Liver (tissue), 3 donors: ENCODE data around the gene AFAP1.

ENCODE experiments used
- ATF3 ChIP-seq: IDR thresholded peaks from 2 replicates; pipeline ENCODE4 v1.6.1; 2016; ENCODE audit warnings: antibody characterized with exemption
- CTCF ChIP-seq: fragments of 150-350 bp; IDR thresholded peaks from 2 replicates; pipeline ENCODE4 v1.5.1; 2017; ENCODE audit warnings: improper control_type of control experiment, low read depth, low read length; ENCODE audit not compliant: missing input control
- JUND ChIP-seq, 2 donors: IDR thresholded peaks; 2 replicates each; pipeline ENCODE4 v1.6.1; 2016; ENCODE audit warnings: antibody characterized with exemption in 2 of 2
- RAD21 ChIP-seq, 2 donors: IDR thresholded peaks; 2 replicates each; pipeline ENCODE4 v1.6.1; 2016; ENCODE audit warnings: antibody characterized with exemption in 2 of 2, mild to moderate bottlenecking in 2 of 2
- REST ChIP-seq: IDR thresholded peaks from 2 replicates; pipeline ENCODE4 v1.6.1; 2016; ENCODE audit warnings: antibody characterized with exemption, mild to moderate bottlenecking
- SP1 ChIP-seq: IDR thresholded peaks from 2 replicates; pipeline ENCODE4 v1.6.1; 2018; ENCODE audit warnings: antibody characterized with exemption, mild to moderate bottlenecking
- TAF1 ChIP-seq: conservative IDR thresholded peaks from 2 replicates; pipeline ENCODE4 v1.6.1; 2016; ENCODE audit warnings: antibody characterized with exemption, mild to moderate bottlenecking
- YY1 ChIP-seq: IDR thresholded peaks from 2 replicates; pipeline ENCODE4 v1.6.1; 2016; ENCODE audit warnings: antibody characterized with exemption, mild to moderate bottlenecking
- donor health status: healthy.
- donor health status: healthy.

- no peak for TF ChIP-seq REST
- no peak for TF ChIP-seq CTCF
- TF ChIP-seq ATF3 = no peak
- TF ChIP-seq RAD21 (IDR thresholded peaks at IDR 0.05) = no peak
- no peak for TF ChIP-seq YY1
- TF ChIP-seq TAF1 = no peak
- no peak for TF ChIP-seq SP1
- no peak for TF ChIP-seq JUND (IDR thresholded peaks at IDR 0.05)
Measured at GRCh38 chr4:7792616-7793015, 147.0 kb downstream of the AFAP1 start.
